ENCODE data around the gene ERC2. TPM values are rescaled to one million over a fixed set of nuclear protein-coding genes. Genes with fewer than 3 reads are reported as not detected.
A peak's percentile ranks its signal among the peaks of the same experiment; 100 is the strongest.

The ERC2 gene
- total and polyA plus RNA-seq, 2 of the 8 experiments (the other 6 are each of a cell fraction or from before 2014, with no cell fraction given), result 16.4 to 22.8 TPM

- no peak overlapping the region for H4K5ac ChIP-seq (ENCODE audit: insufficient read length, low read depth, low read length)
- H3K4me1 ChIP-seq (replicated peaks in 1 of 4; ENCODE audit: control insufficient read depth in 3 of 4, insufficient read depth in 4 of 4, low read length in 3 of 4), result peaks cover 2 to 17% (median 12%) of the 10 kb centered on the region in 4 experiments; a peak in 6 of 7 replicates
- H3K23me2 ChIP-seq (ENCODE audit: low read depth, low read length), result no peaks in the 10 kb centered on the region; the same call in 1 of the 2 replicates
- no peak overlapping the region; the same call in 1 of the 2 replicates for H2BK15ac ChIP-seq (ENCODE audit: low read length)
- H3K9me3 ChIP-seq (ENCODE audit: insufficient read depth in 2 of 2, low read depth in 1 of 2, low read length in 1 of 2), result no peaks in the 10 kb centered on the region
- H3K4me2 ChIP-seq (ENCODE audit: insufficient read depth in 1 of 2, low read depth in 2 of 2, low read length in 2 of 2), result no peak overlapping the region; a peak in 1 of 4 replicates
- H3K9ac ChIP-seq (replicated peaks in 1 of 4; ENCODE audit: extremely low read depth in 1 of 4, low read depth in 3 of 4, low read length in 3 of 4), result no peak overlapping the region
- H3K79me2 ChIP-seq (ENCODE audit: control insufficient read depth in 1 of 2, insufficient read depth in 2 of 2, low read length in 2 of 2), result no peaks in the 10 kb centered on the region
- no peak overlapping the region for H4K91ac ChIP-seq (replicated peaks; ENCODE audit: insufficient read length, low read length)
- no peak for DNase-seq (ENCODE audit: low read depth in 1 of 2, low spot score in 2 of 2)
- H4K8ac ChIP-seq (ENCODE audit: extremely low read depth, insufficient read depth, low read length), result no peak overlapping the region
- no peak overlapping the region for H2AFZ ChIP-seq (ENCODE audit: low read length)
- no peak overlapping the region; the same call in 1 of the 2 replicates for H3K18ac ChIP-seq (ENCODE audit: extremely low read depth, low read length)
- no peak overlapping the region for H3K56ac ChIP-seq (replicated peaks; ENCODE audit: insufficient read length, low read depth, low read length)
- H2BK12ac ChIP-seq (ENCODE audit: low read depth, low read length), result 0 out of 2 replicates have a peak overlapping the region, but pooled peaks have one; percentile 7
- H3K4ac ChIP-seq (replicated peaks; ENCODE audit: insufficient read length, low read depth, low read length), result no peak overlapping the region
- no peaks in the 10 kb centered on the region for H3K36me3 ChIP-seq (ENCODE audit: control insufficient read depth in 2 of 4, insufficient read depth in 4 of 4, low read length in 3 of 4)
- no peak overlapping the region for H2BK5ac ChIP-seq (ENCODE audit: low read depth, low read length)
- no peak overlapping the region for H2AK5ac ChIP-seq (ENCODE audit: low read depth, low read length)
- no peaks in the 10 kb centered on the region for H4K20me1 ChIP-seq (replicated peaks in 1 of 2; ENCODE audit: control insufficient read depth in 1 of 2, insufficient read depth in 2 of 2, low read length in 2 of 2)
- ChIA-PET CTCF (ENCODE audit: partially characterized antibody) (interaction anchor here (0.6 to 1.4 kb wide), 4 partner anchors 16 to 151 kb away, joined by 3 read pairs; no protein-coding TSS in a partner anchor), POLR2A (ENCODE audit: partially characterized antibody) (interaction anchor here (1.5 kb wide), 1 partner anchor 16 kb away, joined by 4 read pairs; no protein-coding TSS in a partner anchor)
- H3K4me3 ChIP-seq (ENCODE audit: extremely low read depth in 1 of 4, insufficient read depth in 2 of 4, low read depth in 3 of 4, low read length in 4 of 4), result no peak overlapping the region
- H3K14ac ChIP-seq (ENCODE audit: insufficient read length), result no peak overlapping the region
- no peak for FAIRE-seq
- TF ChIP-seq CTBP2 (IDR thresholded peaks at IDR 0.05; ENCODE audit: borderline replicate concordance, insufficient read depth, insufficient read length, low read length) (no peak), CTCF (IDR thresholded peaks at IDR 0.05; ENCODE audit: control extremely low read depth in 1 of 3, insufficient read depth in 1 of 3, low read depth in 1 of 3, low read length in 3 of 3) (no peak), USF2 (IDR thresholded peaks at IDR 0.05; ENCODE audit: low read length) (no peak), GABPA (IDR thresholded peaks at IDR 0.05; ENCODE audit: borderline replicate concordance, insufficient read depth, low read length) (no peak), POU5F1 (IDR thresholded peaks at IDR 0.05; ENCODE audit: low read depth, low read length) (no peak), CHD2 (IDR thresholded peaks at IDR 0.05; ENCODE audit: low read length) (no peak)
- H3K27ac ChIP-seq (ENCODE audit: low read depth, low read length), result no peak overlapping the region
- no peak overlapping the region for H2BK20ac ChIP-seq (ENCODE audit: low read length)
- 78% methylated on average over 14 of the region's 14 CpGs; no CpG with 5 or more reads in 1 of the 2 experiments for WGBS, 2 experiments (ENCODE audit: extremely low coverage in 1 of 2, insufficient coverage in 1 of 2, insufficient read length in 1 of 2, insufficient replicate concordance in 2 of 2, low coverage in 1 of 2, low lambda C conversion rate in 2 of 2, missing lambda C conversion rate in 1 of 2)
- H3K23ac ChIP-seq (ENCODE audit: insufficient read length), result no peak overlapping the region
- H3K79me1 ChIP-seq (ENCODE audit: low read depth, low read length), result no peaks in the 10 kb centered on the region
- no peak overlapping the region for H2BK120ac ChIP-seq (replicated peaks; ENCODE audit: low read depth, low read length)
- H3K27me3 ChIP-seq (replicated peaks in 1 of 4; ENCODE audit: control insufficient read depth in 3 of 4, extremely low read depth in 1 of 4, insufficient read depth in 3 of 4, low read length in 3 of 4), result no peaks in the 10 kb centered on the region
Observed at GRCh38 chr3:55664387-55664786, 803.9 kb downstream of the ERC2 start.

All from H1 (cell line).